22Rv1 (cell line): Measurements from ENCODE around the gene LMBR1.
"Not testable (repeated sequence)": the region's sequence is repeated elsewhere in the genome, so short reads cannot be mapped to it uniquely, and the experiment has no call there.

Experiments used
- H3K27ac ChIP-seq: fragments of 450-650 bp; 2 replicates; pipeline ENCODE4 v1.5.1; 2017
- ZFX ChIP-seq: fragments of 450-650 bp; IDR thresholded peaks from 2 replicates; pipeline ENCODE4 v1.6.1; 2017; ENCODE audit warnings: antibody characterized with exemption, borderline replicate concordance
- TF ChIP-seq, protein P1 (sequence below): fragments of 450-650 bp; IDR thresholded peaks from 2 replicates; pipeline ENCODE4 v1.5.1; 2017; ENCODE audit warnings: mild to moderate bottlenecking

LMBR1 gene

GRCh38 chr7:156881679-156882078 is 11.3 kb downstream of the LMBR1 start:
- TF ChIP-seq, protein P1, sequence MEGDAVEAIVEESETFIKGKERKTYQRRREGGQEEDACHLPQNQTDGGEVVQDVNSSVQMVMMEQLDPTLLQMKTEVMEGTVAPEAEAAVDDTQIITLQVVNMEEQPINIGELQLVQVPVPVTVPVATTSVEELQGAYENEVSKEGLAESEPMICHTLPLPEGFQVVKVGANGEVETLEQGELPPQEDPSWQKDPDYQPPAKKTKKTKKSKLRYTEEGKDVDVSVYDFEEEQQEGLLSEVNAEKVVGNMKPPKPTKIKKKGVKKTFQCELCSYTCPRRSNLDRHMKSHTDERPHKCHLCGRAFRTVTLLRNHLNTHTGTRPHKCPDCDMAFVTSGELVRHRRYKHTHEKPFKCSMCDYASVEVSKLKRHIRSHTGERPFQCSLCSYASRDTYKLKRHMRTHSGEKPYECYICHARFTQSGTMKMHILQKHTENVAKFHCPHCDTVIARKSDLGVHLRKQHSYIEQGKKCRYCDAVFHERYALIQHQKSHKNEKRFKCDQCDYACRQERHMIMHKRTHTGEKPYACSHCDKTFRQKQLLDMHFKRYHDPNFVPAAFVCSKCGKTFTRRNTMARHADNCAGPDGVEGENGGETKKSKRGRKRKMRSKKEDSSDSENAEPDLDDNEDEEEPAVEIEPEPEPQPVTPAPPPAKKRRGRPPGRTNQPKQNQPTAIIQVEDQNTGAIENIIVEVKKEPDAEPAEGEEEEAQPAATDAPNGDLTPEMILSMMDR: no peak
- TF ChIP-seq ZFX: no peak
- no peak overlapping the region for H3K27ac ChIP-seq

GRCh38 chr7:156875766-156876165 is 17.2 kb downstream of the LMBR1 start:
- TF ChIP-seq, protein P1: no peak
- TF ChIP-seq ZFX: no peak
- no peak overlapping the region for H3K27ac ChIP-seq

- not testable (repeated sequence) for H3K27ac ChIP-seq
Observed at GRCh38 chr7:156868363-156868762, 24.6 kb downstream of the LMBR1 start.

- TF ChIP-seq, protein P1: no peak
- TF ChIP-seq ZFX: no peak
- no peak overlapping the region for H3K27ac ChIP-seq
Observed at GRCh38 chr7:156865493-156865892, 27.5 kb downstream of the LMBR1 start.

GRCh38 chr7:156862022-156862421 is 31.0 kb downstream of the LMBR1 start:
- not testable (repeated sequence) for H3K27ac ChIP-seq

GRCh38 chr7:156861212-156861611 is 31.8 kb downstream of the LMBR1 start:
- TF ChIP-seq, protein P1: no peak
- no peak for TF ChIP-seq ZFX

GRCh38 chr7:156860099-156860498 is 32.9 kb downstream of the LMBR1 start:
- not testable (repeated sequence) for H3K27ac ChIP-seq

More at GRCh38 chr7:156861212-156861611, 31.8 kb downstream of the LMBR1 start:
- H3K27ac ChIP-seq: no peak overlapping the region

GRCh38 chr7:156858523-156858922 is 34.5 kb downstream of the LMBR1 start:
- TF ChIP-seq, protein P1: no peak
- TF ChIP-seq ZFX: no peak

DNA sequence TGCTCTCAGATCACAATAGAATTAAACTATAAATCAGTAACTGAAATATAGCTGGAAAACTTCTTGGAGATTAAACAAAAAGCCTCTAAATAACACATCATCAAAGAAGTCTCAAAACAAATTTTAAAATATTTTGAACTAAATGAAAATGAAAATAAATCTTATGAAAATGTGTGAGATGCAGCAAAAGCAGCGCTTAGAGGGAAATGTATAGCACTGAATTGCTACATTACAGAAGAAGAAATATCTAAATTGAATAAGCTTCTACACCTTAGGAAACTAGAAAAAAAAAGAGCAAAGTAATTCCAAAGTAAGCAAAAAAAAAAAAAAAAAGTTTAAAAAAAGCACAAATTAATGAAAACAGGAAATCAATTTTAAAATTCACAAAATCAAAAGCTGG is 35.2 kb downstream of the LMBR1 start:
- TF ChIP-seq, protein P1: no peak
- TF ChIP-seq ZFX: no peak
- H3K27ac ChIP-seq: no peak overlapping the region

More at GRCh38 chr7:156858523-156858922, 34.5 kb downstream of the LMBR1 start:
- no peak overlapping the region for H3K27ac ChIP-seq
